ENCODE data around the gene ITGB2.
"Not testable (repeated sequence)": the region's sequence is repeated elsewhere in the genome, so short reads cannot be mapped to it uniquely, and the experiment has no call there.

ITGB2 gene

GRCh38 chr21:44917446-44918106 is 3.1 kb downstream of the ITGB2 start:
- Mint-ChIP-seq H3K27me3 (ENCODE audit: low read depth) (no peaks in the 10 kb centered on the region), H3K4me3 (peak overlapping the region; percentile 99), H3K27ac (peak overlapping the region; percentile 59), H3K9me3 (no peaks in the 10 kb centered on the region), H3K4me1 (ENCODE audit: low read depth) (peaks cover 58% of the 10 kb centered on the region), H3K36me3 (ENCODE audit: low read depth) (peaks cover 37% of the 10 kb centered on the region)

GRCh38 chr21:44916965-44917364 is 3.7 kb downstream of the ITGB2 start:
- Mint-ChIP-seq H3K36me3 (ENCODE audit: low read depth) (peaks cover 37% of the 10 kb centered on the region), H3K9me3 (no peaks in the 10 kb centered on the region), H3K4me1 (ENCODE audit: low read depth) (peaks cover 63% of the 10 kb centered on the region), H3K4me3 (peak overlapping the region; percentile 99), H3K27ac (peak overlapping the region; percentile 72), H3K27me3 (ENCODE audit: low read depth) (no peaks in the 10 kb centered on the region)

GRCh38 chr21:44914176-44914874 is 6.4 kb downstream of the ITGB2 start:
- Mint-ChIP-seq H3K4me3 (peak overlapping the region; percentile 99), H3K27ac (peak overlapping the region; percentile 88), H3K27me3 (ENCODE audit: low read depth) (no peaks in the 10 kb centered on the region), H3K4me1 (ENCODE audit: low read depth) (peaks cover 68% of the 10 kb centered on the region), H3K36me3 (ENCODE audit: low read depth) (peaks cover 38% of the 10 kb centered on the region), H3K9me3 (no peaks in the 10 kb centered on the region)

GRCh38 chr21:44913425-44914175 is 7.1 kb downstream of the ITGB2 start:
- H3K36me3 Mint-ChIP-seq (ENCODE audit: low read depth), result peaks cover 40% of the 10 kb centered on the region
- H3K27me3 Mint-ChIP-seq (ENCODE audit: low read depth), result no peaks in the 10 kb centered on the region
- no peaks in the 10 kb centered on the region for H3K9me3 Mint-ChIP-seq
- peaks cover 73% of the 10 kb centered on the region for H3K4me1 Mint-ChIP-seq (ENCODE audit: low read depth)
- peak overlapping the region; percentile 88 for H3K27ac Mint-ChIP-seq
- H3K4me3 Mint-ChIP-seq, result peak overlapping the region; percentile 99

GRCh38 chr21:44912506-44913412 is 7.9 kb downstream of the ITGB2 start:
- H3K27ac Mint-ChIP-seq, result peak overlapping the region; percentile 84
- peaks cover 69% of the 10 kb centered on the region for H3K4me1 Mint-ChIP-seq (ENCODE audit: low read depth)
- peak overlapping the region; percentile 99 for H3K4me3 Mint-ChIP-seq
- peaks cover 39% of the 10 kb centered on the region for H3K36me3 Mint-ChIP-seq (ENCODE audit: low read depth)
- not testable (repeated sequence) for H3K27me3 Mint-ChIP-seq (ENCODE audit: low read depth); H3K9me3 Mint-ChIP-seq

GRCh38 chr21:44912158-44912473 is 8.6 kb downstream of the ITGB2 start:
- H3K27ac Mint-ChIP-seq, result peak overlapping the region; percentile 79
- H3K4me1 Mint-ChIP-seq (ENCODE audit: low read depth), result peaks cover 62% of the 10 kb centered on the region
- H3K9me3 Mint-ChIP-seq, result no peaks in the 10 kb centered on the region
- no peaks in the 10 kb centered on the region for H3K27me3 Mint-ChIP-seq (ENCODE audit: low read depth)
- peaks cover 35% of the 10 kb centered on the region for H3K36me3 Mint-ChIP-seq (ENCODE audit: low read depth)
- peak overlapping the region; percentile 57 for H3K4me3 Mint-ChIP-seq

GRCh38 chr21:44911384-44912157 is 9.1 kb downstream of the ITGB2 start:
- Mint-ChIP-seq H3K36me3 (ENCODE audit: low read depth) (peaks cover 35% of the 10 kb centered on the region), H3K9me3 (no peaks in the 10 kb centered on the region), H3K27me3 (ENCODE audit: low read depth) (no peaks in the 10 kb centered on the region), H3K4me3 (peak overlapping the region; percentile 57), H3K4me1 (ENCODE audit: low read depth) (peaks cover 57% of the 10 kb centered on the region), H3K27ac (peak overlapping the region; percentile 79)

- no peaks in the 10 kb centered on the region for H3K27me3 Mint-ChIP-seq (ENCODE audit: low read depth)
- H3K27ac Mint-ChIP-seq, result peak overlapping the region; percentile 79
- H3K9me3 Mint-ChIP-seq, result no peaks in the 10 kb centered on the region
- H3K36me3 Mint-ChIP-seq (ENCODE audit: low read depth), result peaks cover 37% of the 10 kb centered on the region
- peaks cover 56% of the 10 kb centered on the region for H3K4me1 Mint-ChIP-seq (ENCODE audit: low read depth)
- H3K4me3 Mint-ChIP-seq, result peak overlapping the region; percentile 57
These were observed 9.7 kb downstream of the ITGB2 start for GRCh38 chr21:44911068-44911383.

- Mint-ChIP-seq H3K27ac (peak overlapping the region; percentile 9), H3K4me1 (ENCODE audit: low read depth) (peaks cover 50% of the 10 kb centered on the region), H3K27me3 (ENCODE audit: low read depth) (no peaks in the 10 kb centered on the region), H3K4me3 (peak overlapping the region; percentile 57), H3K9me3 (no peaks in the 10 kb centered on the region), H3K36me3 (ENCODE audit: low read depth) (peaks cover 35% of the 10 kb centered on the region)
These were observed 10.3 kb downstream of the ITGB2 start for GRCh38 chr21:44910229-44911067.

- no peaks in the 10 kb centered on the region for H3K27me3 Mint-ChIP-seq (ENCODE audit: low read depth)
- peaks cover 45% of the 10 kb centered on the region for H3K4me1 Mint-ChIP-seq (ENCODE audit: low read depth)
- peaks cover 34% of the 10 kb centered on the region for H3K36me3 Mint-ChIP-seq (ENCODE audit: low read depth)
- no peak overlapping the region for H3K27ac Mint-ChIP-seq
- no peaks in the 10 kb centered on the region for H3K9me3 Mint-ChIP-seq
- no peak overlapping the region for H3K4me3 Mint-ChIP-seq
These were observed 11.0 kb downstream of the ITGB2 start for GRCh38 chr21:44909719-44910118.

- H3K27ac Mint-ChIP-seq, result peak overlapping the region; percentile 71
- H3K9me3 Mint-ChIP-seq, result no peaks in the 10 kb centered on the region
- H3K36me3 Mint-ChIP-seq (ENCODE audit: low read depth), result peaks cover 38% of the 10 kb centered on the region
- no peaks in the 10 kb centered on the region for H3K27me3 Mint-ChIP-seq (ENCODE audit: low read depth)
- H3K4me1 Mint-ChIP-seq (ENCODE audit: low read depth), result peaks cover 43% of the 10 kb centered on the region
- peak overlapping the region; percentile 56 for H3K4me3 Mint-ChIP-seq
These were observed 11.8 kb downstream of the ITGB2 start for GRCh38 chr21:44908908-44909307.

- H3K27ac Mint-ChIP-seq, result peak overlapping the region; percentile 71
- H3K4me3 Mint-ChIP-seq, result no peak overlapping the region
- no peaks in the 10 kb centered on the region for H3K9me3 Mint-ChIP-seq
These were observed 12.5 kb downstream of the ITGB2 start for GRCh38 chr21:44907966-44908895.

More at GRCh38 chr21:44907966-44908895, 12.5 kb downstream of the ITGB2 start:
- H3K36me3 Mint-ChIP-seq (ENCODE audit: low read depth), result peaks cover 40% of the 10 kb centered on the region
- H3K4me1 Mint-ChIP-seq (ENCODE audit: low read depth), result peaks cover 41% of the 10 kb centered on the region
- H3K27me3 Mint-ChIP-seq (ENCODE audit: low read depth), result no peaks in the 10 kb centered on the region
